Hepatic stellate cell (primary cell): Measurements from ENCODE around the gene RBM46.

Experiments
- DNase-seq: peaks from one replicate; pipeline ENCODE4 v3.0.0; 2011; ENCODE audit warnings: low spot score

The RBM46 gene

GRCh38 chr4:154781126-154781982 is at the start of gene RBM46:
TSS of gene RBM46 (plus strand) at chr4:154781272. CDS start at chr4:154796753, 15,481 bp downstream.
- DNase-seq: no peak

- DNase-seq: no peak
These were observed 49.3 kb upstream of the RBM46 start for GRCh38 chr4:154731756-154732155.

- no peak for DNase-seq
These were observed 48.4 kb upstream of the RBM46 start for GRCh38 chr4:154732669-154733068.

- no peak for DNase-seq
These were observed 44.3 kb upstream of the RBM46 start for GRCh38 chr4:154736770-154737169.

- no peak for DNase-seq
These were observed 42.6 kb upstream of the RBM46 start for GRCh38 chr4:154738426-154738825.

GRCh38 chr4:154739111-154739510 is 42.0 kb upstream of the RBM46 start:
- DNase-seq: no peak

GRCh38 chr4:154740462-154740861 is 40.6 kb upstream of the RBM46 start:
- DNase-seq: no peak

- DNase-seq: no peak
These were observed 39.9 kb upstream of the RBM46 start for GRCh38 chr4:154741131-154741665.

GRCh38 chr4:154741922-154742850 is 38.9 kb upstream of the RBM46 start:
- no peak for DNase-seq

- DNase-seq: peak; percentile 23
These were observed 37.3 kb upstream of the RBM46 start, which contains the start of gene LRAT for GRCh38 chr4:154743683-154744340. TSS of gene LRAT (plus strand) at chr4:154744000. CDS start at chr4:154744327, 327 bp downstream.

GRCh38 chr4:154744341-154744926 is 36.6 kb upstream of the RBM46 start:
- no peak for DNase-seq

- DNase-seq: no peak
These were observed 23.4 kb upstream of the RBM46 start for GRCh38 chr4:154757713-154758112.

- DNase-seq: no peak
These were observed 20.2 kb upstream of the RBM46 start for GRCh38 chr4:154760895-154761294.

GRCh38 chr4:154778264-154778663 is 2.8 kb upstream of the RBM46 start:
- DNase-seq: no peak

GRCh38 chr4:154779362-154779947 is 1.6 kb upstream of the RBM46 start:
- DNase-seq: peak; percentile 12

- no peak for DNase-seq
These were observed 866 bp downstream of the RBM46 start for GRCh38 chr4:154781983-154782293.

GRCh38 chr4:154807042-154807630 is 26.1 kb downstream of the RBM46 start:
- DNase-seq: no peak

- no peak for DNase-seq
These were observed 37.2 kb downstream of the RBM46 start for GRCh38 chr4:154818230-154818629.

GRCh38 chr4:154822775-154823174 is 41.7 kb downstream of the RBM46 start:
- no peak for DNase-seq

GRCh38 chr4:154836030-154836429 is 55.0 kb downstream of the RBM46 start:
- no peak for DNase-seq

GRCh38 chr4:154836513-154836912 is 55.4 kb downstream of the RBM46 start:
- DNase-seq: no peak
